GM13977 (cell line): Measurements from ENCODE around the gene KIAA0930.
"Not testable (repeated sequence)": the region's sequence is repeated elsewhere in the genome, so short reads cannot be mapped to it uniquely, and the experiment has no call there.

Source experiments
- DNase-seq: peaks from one replicate; pipeline ENCODE4 v3.0.0; 2012; ENCODE audit warnings: low spot score
- CTCF ChIP-seq: IDR thresholded peaks from 2 replicates; pipeline ENCODE4 v1.5.1; 2012; ENCODE audit warnings: mild to moderate bottlenecking, control low read depth; ENCODE audit not compliant: insufficient read depth; ENCODE audit errors: extremely low read depth, missing control alignments
- in situ Hi-C: fragments of 300-500 bp; cut with MboI; formaldehyde crosslinking; loops from one replicate; pipeline ENCODE4 v1.12.0; 2022; ENCODE audit warnings: low sequenced_read_pairs, low pct_unique_long_range_greater_than_20kb, mixed read lengths, inconsistent platforms; ENCODE audit not compliant: unreplicated experiment

The KIAA0930 gene

DNA sequence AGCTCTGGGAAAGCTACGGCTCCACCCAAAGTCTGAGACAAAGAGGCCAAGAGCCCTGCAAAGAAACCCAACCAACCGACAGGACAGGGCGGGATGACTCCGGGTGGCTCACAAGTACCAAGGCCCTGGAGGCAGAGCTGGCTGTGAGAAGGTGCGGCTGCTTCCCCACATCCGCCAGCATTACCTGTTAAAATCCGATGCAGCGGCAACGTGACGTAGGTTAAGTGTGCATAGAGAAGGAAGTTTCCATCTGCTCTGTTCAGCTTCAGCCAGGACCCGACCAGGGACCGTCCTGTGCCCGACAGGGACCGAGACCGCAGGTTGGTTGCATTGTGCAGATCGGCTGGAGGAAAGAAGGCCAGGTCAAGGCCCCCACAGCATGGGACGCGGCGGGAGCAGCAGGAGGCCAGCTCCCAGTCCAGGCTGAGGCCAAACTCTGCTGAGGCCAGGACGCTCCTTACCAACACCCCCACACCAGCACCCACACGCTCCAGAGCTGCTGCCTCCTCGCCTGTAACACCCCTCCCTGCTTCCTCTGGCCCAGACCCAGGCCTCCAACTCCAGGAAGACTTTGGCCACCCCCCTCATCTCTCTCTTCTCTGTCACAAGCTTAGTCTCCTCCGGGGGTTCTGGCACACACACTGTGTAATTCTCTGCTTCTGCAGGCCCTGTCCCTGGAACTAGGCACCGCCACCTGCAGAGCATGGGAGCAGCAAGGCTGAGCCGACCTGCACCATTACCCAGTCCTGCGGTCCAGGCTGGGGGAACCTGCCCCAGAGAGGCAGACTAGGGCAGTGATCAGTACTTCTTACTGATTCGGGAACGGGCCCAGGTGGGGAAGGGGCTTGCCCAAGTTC, 42.9 kb downstream of the KIAA0930 start:
- no peak for DNase-seq
- in situ Hi-C loops = no loop called here
- TF ChIP-seq CTCF = no peak

DNA sequence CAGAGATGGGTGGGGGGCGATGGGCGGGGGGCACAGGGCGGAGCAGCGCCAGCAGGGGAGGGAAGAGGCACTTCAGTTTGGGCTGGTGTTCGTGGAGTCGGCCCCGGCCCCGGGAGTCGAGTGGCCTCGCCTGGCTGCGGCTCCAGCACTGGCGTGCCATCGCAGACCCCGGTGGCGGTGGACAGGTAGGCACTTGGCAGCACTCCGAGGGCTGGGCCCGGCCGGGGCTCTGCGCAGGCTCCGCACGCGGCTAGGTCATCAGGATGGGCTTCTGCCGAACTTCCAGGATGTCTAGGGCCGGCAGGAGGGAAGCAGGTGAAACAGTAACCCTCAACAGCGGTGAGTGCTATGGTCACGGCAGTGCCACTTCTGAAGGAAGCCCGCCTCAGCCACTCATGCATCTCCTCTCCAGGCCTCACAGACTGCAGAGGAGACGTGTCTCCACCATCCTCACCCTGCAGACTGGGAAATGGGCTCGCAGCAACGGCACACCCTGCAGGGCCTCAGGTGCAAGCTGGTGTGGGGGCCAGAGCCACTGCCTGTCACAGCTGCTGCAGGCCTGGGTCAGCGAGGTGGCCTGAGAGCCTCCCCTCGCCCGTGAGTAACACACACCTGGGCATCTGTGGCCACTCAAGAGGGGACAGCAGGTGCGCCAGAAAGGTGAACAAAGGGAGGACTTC, 43.6 kb downstream of the KIAA0930 start:
- no peak for DNase-seq
- in situ Hi-C loops = no loop called here
- TF ChIP-seq CTCF = no peak

- in situ Hi-C loops = no loop called here
- DNase-seq = no peak
- no peak for TF ChIP-seq CTCF
Measured at GRCh38 chr22:45196308-45196707, 44.4 kb downstream of the KIAA0930 start.

- in situ Hi-C loops = no loop called here
- TF ChIP-seq CTCF = no peak
- DNase-seq = no peak
Measured at GRCh38 chr22:45195616-45196015, 45.1 kb downstream of the KIAA0930 start.

DNA sequence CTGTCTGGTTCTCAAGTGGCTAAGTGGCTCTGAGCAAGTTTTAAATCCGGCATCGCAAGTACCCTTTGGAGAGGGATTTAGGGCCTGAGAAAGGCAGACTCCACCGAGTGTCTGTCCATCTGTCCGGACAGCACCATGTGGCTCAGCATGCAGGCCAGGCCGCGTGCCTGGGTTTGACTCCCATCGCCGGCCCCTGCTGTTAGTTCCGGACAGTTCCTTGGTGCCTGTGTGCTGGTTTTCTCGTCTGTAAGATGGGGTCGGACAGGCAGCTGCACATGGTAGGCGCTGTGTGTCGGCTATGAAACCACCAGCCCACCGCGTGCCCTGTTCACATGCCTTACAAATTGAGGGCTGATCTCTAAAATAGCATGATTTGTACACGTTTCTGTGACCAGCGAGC, 46.0 kb downstream of the KIAA0930 start:
- TF ChIP-seq CTCF = no peak
- no peak for DNase-seq
- in situ Hi-C loops = no loop called here

DNA sequence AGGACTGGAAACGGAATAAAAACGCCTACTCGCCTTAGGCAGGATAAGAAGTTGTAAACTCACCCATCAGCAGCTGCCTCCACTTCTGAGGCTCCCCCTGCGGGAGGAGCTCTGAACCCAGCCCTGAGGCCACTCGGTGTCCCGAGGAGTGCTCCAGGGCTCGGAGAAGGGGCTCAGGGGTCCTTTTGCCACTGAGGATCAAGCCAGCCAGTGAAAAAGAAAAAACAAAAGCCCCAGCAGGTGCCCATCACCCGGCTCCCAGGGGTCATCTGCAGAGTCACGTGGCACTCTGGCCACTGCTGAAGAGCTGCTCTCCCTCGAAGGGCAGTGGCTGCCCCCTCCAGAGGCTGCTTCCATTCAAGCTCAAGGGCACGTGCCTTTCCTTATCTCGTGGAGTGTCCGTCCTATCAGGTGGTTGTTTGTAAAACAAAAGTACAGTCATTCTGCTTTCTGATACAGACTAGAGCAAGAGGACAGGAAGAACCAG, 48.0 kb downstream of the KIAA0930 start:
- DNase-seq = no peak
- peak; percentile 24 for TF ChIP-seq CTCF
- in situ Hi-C loops = no loop called here

GRCh38 chr22:45191746-45192145, 48.9 kb downstream of the KIAA0930 start:
- DNase-seq, in situ Hi-C loops: not testable (repeated sequence)
